IMR-90 (cell line): ENCODE data around the gene CUL3. TPM values are rescaled to one million over a fixed set of nuclear protein-coding genes. Genes with fewer than 3 reads are reported as not detected.

ENCODE experiments used
- ATAC-seq: fragments of 200-7000 bp; cut with Tn5 transposase; 2 replicates; pipeline ENCODE4 v1.9.1; 2020; ENCODE audit warnings: low read depth, mild to moderate bottlenecking, moderate library complexity
- BruUV-seq: library from RNA; stranded (reverse); fragments of 400-500 nt; replicated peaks from 2 replicates; lab custom pipeline; 2021; lab: Mats Ljungman, UMichigan
- CTCF ChIA-PET: fragments of 300-600 bp; formaldehyde crosslinking; extraction: SDS; loops from one replicate; lab custom pipeline; 2021; ENCODE audit warnings: antibody characterized with exemption; lab: Yijun Ruan, JAX
- POLR2A ChIA-PET: fragments of 300-600 bp; sonication (Branson Sonifier 250); formaldehyde crosslinking; loops from one replicate; lab custom pipeline; 2022; ENCODE audit warnings: antibody characterized with exemption; ENCODE audit not compliant: unreplicated experiment; lab: Charles Lee
- DNase-seq: peaks from one replicate; pipeline ENCODE4 v3.0.0; 2013
- H2AFZ ChIP-seq: replicated peaks from 2 replicates; pipeline ENCODE3; 2013; ENCODE audit warnings: low read length, mild to moderate bottlenecking; ENCODE audit not compliant: poor library complexity
- H2AK5ac ChIP-seq: 2 replicates; pipeline ENCODE4 v1.6.1; 2013; ENCODE audit warnings: low read depth, low read length, inconsistent platforms
- H2AK9ac ChIP-seq: replicated peaks from 2 replicates; pipeline ENCODE3; 2013; ENCODE audit warnings: mild to moderate bottlenecking, low read depth, low read length, moderate library complexity; ENCODE audit not compliant: poor library complexity
- H2BK120ac ChIP-seq: 2 replicates; pipeline ENCODE4 v1.6.1; 2013; ENCODE audit warnings: low read depth, low read length, inconsistent platforms
- H2BK15ac ChIP-seq: 3 replicates; pipeline ENCODE4 v1.6.1; 2013; ENCODE audit warnings: low read depth, low read length, inconsistent platforms
- H2BK20ac ChIP-seq: 2 replicates; pipeline ENCODE4 v1.6.1; 2013; ENCODE audit warnings: low read depth, mild to moderate bottlenecking, inconsistent platforms, low read length, moderate library complexity
- H2BK5ac ChIP-seq: 2 replicates; pipeline ENCODE4 v1.6.1; 2013; ENCODE audit warnings: mild to moderate bottlenecking, low read depth, low read length, inconsistent platforms; ENCODE audit not compliant: poor library complexity, severe bottlenecking
- H3K14ac ChIP-seq: replicated peaks from 2 replicates; pipeline ENCODE4 v1.6.1; 2013; ENCODE audit warnings: low read depth, low read length, inconsistent platforms
- H3K18ac ChIP-seq: 2 replicates; pipeline ENCODE4 v1.6.1; 2013; ENCODE audit warnings: low read depth, low read length, control low read depth
- H3K23ac ChIP-seq: 2 replicates; pipeline ENCODE4 v1.6.1; 2013; ENCODE audit warnings: low read depth, low read length, inconsistent platforms
- H3K27ac ChIP-seq: 2 replicates; pipeline ENCODE4 v1.5.1; 2013; ENCODE audit warnings: mild to moderate bottlenecking, control low read depth, low read length; ENCODE audit not compliant: insufficient read depth
- H3K27me3 ChIP-seq: 2 replicates; pipeline ENCODE4 v1.6.1; 2013; ENCODE audit warnings: low read length; ENCODE audit not compliant: control insufficient read depth, insufficient read depth
- H3K36me3 ChIP-seq: 2 replicates; pipeline ENCODE4 v1.6.1; 2013; ENCODE audit warnings: low read length, mixed read lengths; ENCODE audit not compliant: control insufficient read depth, insufficient read depth
- H3K4ac ChIP-seq: 2 replicates; pipeline ENCODE4 v1.6.1; 2013; ENCODE audit warnings: low read depth, low read length, inconsistent platforms
- H3K4me1 ChIP-seq: 2 replicates; pipeline ENCODE4 v1.6.1; 2013; ENCODE audit warnings: low read length, mixed read lengths; ENCODE audit not compliant: control insufficient read depth, insufficient read depth
- H3K4me2 ChIP-seq: 2 replicates; pipeline ENCODE4 v1.6.1; 2013; ENCODE audit warnings: low read depth, mild to moderate bottlenecking, control low read depth, low read length, moderate library complexity
- H3K4me3 ChIP-seq: 2 replicates; pipeline ENCODE4 v1.5.1; 2013; ENCODE audit warnings: low read depth, mild to moderate bottlenecking, control low read depth, low read length, moderate library complexity; ENCODE audit not compliant: insufficient read depth
- H3K56ac ChIP-seq: 2 replicates; pipeline ENCODE4 v1.6.1; 2013; ENCODE audit warnings: low read length, inconsistent platforms; ENCODE audit not compliant: insufficient read depth; ENCODE audit errors: extremely low read depth
- H3K79me1 ChIP-seq, 2 experiments: 2 replicates each; pipeline ENCODE4 v1.6.1; 2013; ENCODE audit warnings: low read length in 2 of 2, inconsistent platforms in 1 of 2, low read depth in 1 of 2
- H3K9ac ChIP-seq: 2 replicates; pipeline ENCODE4 v1.6.1; 2013; ENCODE audit warnings: low read depth, low read length, control low read depth
- H3K9me1 ChIP-seq: 2 replicates; pipeline ENCODE4 v1.6.1; 2013; ENCODE audit warnings: low read length, inconsistent platforms; ENCODE audit not compliant: insufficient read depth
- H3K9me3 ChIP-seq: 2 replicates; pipeline ENCODE4 v1.6.1; 2013; ENCODE audit warnings: low read length; ENCODE audit not compliant: control insufficient read depth, insufficient read depth
- H4K20me1 ChIP-seq: 2 replicates; pipeline ENCODE4 v1.6.1; 2013; ENCODE audit warnings: low read length, inconsistent platforms; ENCODE audit not compliant: insufficient read depth
- H4K5ac ChIP-seq: 2 replicates; pipeline ENCODE4 v1.6.1; 2013; ENCODE audit warnings: mild to moderate bottlenecking, low read depth, low read length, control low read depth
- H4K8ac ChIP-seq, 2 experiments: 2 replicates each; pipeline ENCODE4 v1.6.1; 2013; ENCODE audit warnings: low read depth in 2 of 2, low read length in 2 of 2, control low read depth in 1 of 2, inconsistent platforms in 1 of 2
- H4K91ac ChIP-seq: 2 replicates; pipeline ENCODE4 v1.6.1; 2013; ENCODE audit warnings: low read depth, low read length, inconsistent platforms; ENCODE audit not compliant: insufficient read depth
- BHLHE40 ChIP-seq: fragments of 150-350 bp; IDR thresholded peaks from 2 replicates; pipeline ENCODE4 v1.6.1; 2016; ENCODE audit warnings: mild to moderate bottlenecking, low read depth, low read length
- CEBPB ChIP-seq: IDR thresholded peaks from 2 replicates; pipeline ENCODE4 v1.6.1; 2012; ENCODE audit warnings: low read depth, low read length, improper control_type of control experiment
- CHD1 ChIP-seq: IDR thresholded peaks from 2 replicates; pipeline ENCODE4 v1.6.1; 2012; ENCODE audit warnings: low read depth, low read length, improper control_type of control experiment
- FOS ChIP-seq: fragments of 150-350 bp; IDR thresholded peaks from 2 replicates; pipeline ENCODE4 v1.6.1; 2016; ENCODE audit warnings: low read depth, low read length
- MAFK ChIP-seq: IDR thresholded peaks from 2 replicates; pipeline ENCODE4 v1.6.1; 2012; ENCODE audit warnings: low read depth, low read length, improper control_type of control experiment
- MAZ ChIP-seq: IDR thresholded peaks from 2 replicates; pipeline ENCODE4 v1.6.1; 2012; ENCODE audit warnings: low read depth, mild to moderate bottlenecking, low read length, improper control_type of control experiment, moderate library complexity, borderline replicate concordance
- MXI1 ChIP-seq: IDR thresholded peaks from 2 replicates; pipeline ENCODE4 v1.6.1; 2012; ENCODE audit warnings: low read depth, mild to moderate bottlenecking, low read length, moderate library complexity, borderline replicate concordance
- NFE2L2 ChIP-seq: fragments of 150-350 bp; IDR thresholded peaks from 2 replicates; pipeline ENCODE4 v1.6.1; 2016; ENCODE audit warnings: low read depth, mild to moderate bottlenecking, low read length
- POLR2A ChIP-seq: IDR thresholded peaks from 2 replicates; pipeline ENCODE4 v1.6.1; 2012; ENCODE audit warnings: mild to moderate bottlenecking, low read depth, low read length
- RAD21 ChIP-seq: IDR thresholded peaks from 2 replicates; pipeline ENCODE4 v1.6.1; 2012; ENCODE audit warnings: low read length, improper control_type of control experiment
- RCOR1 ChIP-seq: IDR thresholded peaks from 2 replicates; pipeline ENCODE4 v1.6.1; 2012; ENCODE audit warnings: mild to moderate bottlenecking, low read length, improper control_type of control experiment; ENCODE audit not compliant: insufficient replicate concordance
- RFX5 ChIP-seq: IDR thresholded peaks from 2 replicates; pipeline ENCODE4 v1.8.0; 2012; ENCODE audit warnings: low read depth, mild to moderate bottlenecking, low read length, moderate library complexity
- SMC3 ChIP-seq: fragments of 150-350 bp; IDR thresholded peaks from 2 replicates; pipeline ENCODE4 v1.6.1; 2016; ENCODE audit warnings: low read depth, mild to moderate bottlenecking, antibody characterized with exemption, low read length, moderate library complexity
- WGBS, 2 experiments: methylation state at CpG; one replicate each; pipeline versions ENCODE4 v1.1.5 to v1.1.7; 2013; ENCODE audit warnings: missing lambda C conversion rate in 2 of 2; ENCODE audit not compliant: insufficient read length in 1 of 2; ENCODE audit errors: extremely low coverage in 2 of 2; 5-methylcytosine and 5-hydroxymethylcytosine counted together
- dilution Hi-C: fragments of 300-500 bp; cut with HindIII; formaldehyde crosslinking; loops from one replicate; pipeline ENCODE4 v1.14.3; 2018; ENCODE audit warnings: low sequenced_read_pairs; ENCODE audit not compliant: unreplicated experiment
- in situ Hi-C: fragments of 300-500 bp; cut with MboI; formaldehyde crosslinking; loops from 3 replicates; pipeline ENCODE4 v1.14.3; 2019; ENCODE audit warnings: low sequenced_read_pairs, inconsistent platforms, mixed read lengths
- intact Hi-C: fragments of 100-400 bp; cut with micrococcal nuclease; formaldehyde crosslinking; loops from 2 replicates; pipeline ENCODE4 v1.10.0; 2022
- polyA plus RNA-seq, 3 experiments: library from polyadenylated mRNA; depleted of rRNA; stranded (reverse); fragments of >200 nt; gene quantifications; 2 replicates each; pipeline ENCODE4 v1.2.3, GENCODE V29; 2012; ENCODE audit warnings: low replicate concordance in 1 of 3
- total RNA-seq: library from RNA; depleted of rRNA; stranded (reverse); fragments of >200 nt; gene quantifications from 2 replicates; pipeline ENCODE4 v1.2.3, GENCODE V29; 2012
- TF ChIP-seq, protein P1 (sequence below): conservative IDR thresholded peaks from 2 replicates; pipeline ENCODE4 v1.5.1; 2012; ENCODE audit warnings: mild to moderate bottlenecking, low read depth, low read length, improper control_type of control experiment
- TF ChIP-seq, protein P2 (sequence below): fragments of 150-350 bp; IDR thresholded peaks from 2 replicates; pipeline ENCODE4 v1.6.1; 2017; ENCODE audit warnings: mild to moderate bottlenecking, antibody characterized with exemption, low read length, low read depth
- TF ChIP-seq, protein P3 (sequence below): fragments of 150-350 bp; IDR thresholded peaks from 2 replicates; pipeline ENCODE4 v1.6.1; 2016; ENCODE audit warnings: low read depth, mild to moderate bottlenecking, low read length, moderate library complexity, borderline replicate concordance

Gene CUL3
- total and polyA plus RNA-seq, 2 of the 4 experiments (the other 2 are of a cell fraction) = 33.7 to 45.7 TPM

DNA sequence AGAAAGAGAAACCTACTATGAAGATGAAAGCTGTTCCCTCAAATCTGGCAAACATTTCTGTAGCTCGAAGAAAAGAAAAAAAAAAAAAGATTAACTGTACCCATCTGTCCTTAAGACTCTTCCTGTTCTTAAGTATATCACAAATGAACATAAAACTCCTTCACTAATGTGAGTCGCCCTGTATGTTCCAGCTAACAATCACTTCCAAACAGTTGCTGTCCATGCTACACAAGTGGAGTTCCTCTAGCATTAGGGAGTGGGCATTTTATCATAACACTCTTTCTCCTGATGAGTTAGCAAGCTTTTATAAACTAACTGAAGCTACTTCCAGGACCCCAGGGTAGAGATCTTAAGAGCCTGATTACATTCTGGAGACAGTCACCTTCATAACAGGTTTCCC lies 5.8 kb downstream of the CUL3 start:
- Histone ChIP-seq H4K20me1 (peaks cover 81% of the 10 kb centered on the region), H3K56ac (no peak overlapping the region), H3K14ac (no peak overlapping the region), H3K4me2 (peak overlapping the region; percentile 61; the same call in 1 of the 2 replicates), H2BK20ac (no peak overlapping the region), H3K9me1 (peaks cover 7% of the 10 kb centered on the region), H3K27ac (no peak overlapping the region), H3K9me3 (no peaks in the 10 kb centered on the region), H4K8ac (no peak overlapping the region), H3K36me3 (no peaks in the 10 kb centered on the region), H2BK5ac (no peak overlapping the region), H3K4ac (no peak overlapping the region), H4K5ac (no peak overlapping the region), H2AK5ac (no peak overlapping the region), H3K4me1 (peaks cover 16% of the 10 kb centered on the region; the same call in 1 of the 2 replicates), H3K4me3 (no peak overlapping the region), H3K79me1 (peaks cover 3 to 37% of the 10 kb centered on the region in 2 experiments; a peak in 2 of 4 replicates), H2AFZ (no peak overlapping the region), H3K18ac (no peak overlapping the region), H3K9ac (no peak overlapping the region; the same call in 1 of the 2 replicates), H3K27me3 (no peaks in the 10 kb centered on the region), H2AK9ac (no peak overlapping the region), H2BK15ac (no peak overlapping the region), H3K23ac (no peak overlapping the region), H4K91ac (no peak overlapping the region), H2BK120ac (no peak overlapping the region)
- TF ChIP-seq BHLHE40 (no peak), POLR2A (no peak), CHD1 (no peak), CEBPB (no peak), MAFK (no peak), RCOR1 (no peak), SMC3 (no peak), NFE2L2 (no peak), RFX5 (no peak), MAZ (no peak), MXI1 (no peak), FOS (no peak), RAD21 (no peak)
- TF ChIP-seq, protein P1, sequence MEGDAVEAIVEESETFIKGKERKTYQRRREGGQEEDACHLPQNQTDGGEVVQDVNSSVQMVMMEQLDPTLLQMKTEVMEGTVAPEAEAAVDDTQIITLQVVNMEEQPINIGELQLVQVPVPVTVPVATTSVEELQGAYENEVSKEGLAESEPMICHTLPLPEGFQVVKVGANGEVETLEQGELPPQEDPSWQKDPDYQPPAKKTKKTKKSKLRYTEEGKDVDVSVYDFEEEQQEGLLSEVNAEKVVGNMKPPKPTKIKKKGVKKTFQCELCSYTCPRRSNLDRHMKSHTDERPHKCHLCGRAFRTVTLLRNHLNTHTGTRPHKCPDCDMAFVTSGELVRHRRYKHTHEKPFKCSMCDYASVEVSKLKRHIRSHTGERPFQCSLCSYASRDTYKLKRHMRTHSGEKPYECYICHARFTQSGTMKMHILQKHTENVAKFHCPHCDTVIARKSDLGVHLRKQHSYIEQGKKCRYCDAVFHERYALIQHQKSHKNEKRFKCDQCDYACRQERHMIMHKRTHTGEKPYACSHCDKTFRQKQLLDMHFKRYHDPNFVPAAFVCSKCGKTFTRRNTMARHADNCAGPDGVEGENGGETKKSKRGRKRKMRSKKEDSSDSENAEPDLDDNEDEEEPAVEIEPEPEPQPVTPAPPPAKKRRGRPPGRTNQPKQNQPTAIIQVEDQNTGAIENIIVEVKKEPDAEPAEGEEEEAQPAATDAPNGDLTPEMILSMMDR = no peak
- TF ChIP-seq, protein P2, sequence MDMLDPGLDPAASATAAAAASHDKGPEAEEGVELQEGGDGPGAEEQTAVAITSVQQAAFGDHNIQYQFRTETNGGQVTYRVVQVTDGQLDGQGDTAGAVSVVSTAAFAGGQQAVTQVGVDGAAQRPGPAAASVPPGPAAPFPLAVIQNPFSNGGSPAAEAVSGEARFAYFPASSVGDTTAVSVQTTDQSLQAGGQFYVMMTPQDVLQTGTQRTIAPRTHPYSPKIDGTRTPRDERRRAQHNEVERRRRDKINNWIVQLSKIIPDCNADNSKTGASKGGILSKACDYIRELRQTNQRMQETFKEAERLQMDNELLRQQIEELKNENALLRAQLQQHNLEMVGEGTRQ = no peak
- TF ChIP-seq, protein P3, sequence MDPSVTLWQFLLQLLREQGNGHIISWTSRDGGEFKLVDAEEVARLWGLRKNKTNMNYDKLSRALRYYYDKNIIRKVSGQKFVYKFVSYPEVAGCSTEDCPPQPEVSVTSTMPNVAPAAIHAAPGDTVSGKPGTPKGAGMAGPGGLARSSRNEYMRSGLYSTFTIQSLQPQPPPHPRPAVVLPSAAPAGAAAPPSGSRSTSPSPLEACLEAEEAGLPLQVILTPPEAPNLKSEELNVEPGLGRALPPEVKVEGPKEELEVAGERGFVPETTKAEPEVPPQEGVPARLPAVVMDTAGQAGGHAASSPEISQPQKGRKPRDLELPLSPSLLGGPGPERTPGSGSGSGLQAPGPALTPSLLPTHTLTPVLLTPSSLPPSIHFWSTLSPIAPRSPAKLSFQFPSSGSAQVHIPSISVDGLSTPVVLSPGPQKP = no peak
- peak; percentile 57 for ATAC-seq
- dilution Hi-C loops (no loop called here), intact Hi-C loops (loop anchor here (10.0 kb wide), 1 partner anchor 65 kb away; no protein-coding TSS in a partner anchor), in situ Hi-C loops (no loop called here)
- BruUV-seq = no TSS peak
- POLR2A ChIA-PET = no interaction called here
- peak; percentile 59 for DNase-seq
- WGBS, 2 experiments = 20% methylated on average over 1 of the region's 2 CpGs; no CpG with 5 or more reads in 1 of the 2 experiments
- CTCF ChIA-PET = no interaction called here
